Endothelial cell of umbilical vein (primary cell): ENCODE measurements around the gene POLR2H. TPM values are rescaled to one million over a fixed set of nuclear protein-coding genes. Genes with fewer than 3 reads are reported as not detected.

ENCODE experiments used
- BruUV-seq: library from RNA; stranded (reverse); fragments of 400-500 nt; replicated peaks from 2 replicates; lab custom pipeline; 2021; lab: Mats Ljungman, UMichigan
- CTCF ChIA-PET: fragments of 300-600, 350-600 bp; sonication (Branson Sonifier 250); formaldehyde crosslinking; loops from one replicate; lab custom pipeline; 2021; ENCODE audit warnings: antibody characterized with exemption, inconsistent platforms; lab: Charles Lee
- POLR2A ChIA-PET: fragments of 300-600, 350-600 bp; sonication (Branson Sonifier 250); formaldehyde crosslinking; loops from one replicate; lab custom pipeline; 2021; ENCODE audit warnings: antibody characterized with exemption, inconsistent platforms; lab: Charles Lee
- DNase-seq: peaks from one replicate; pipeline ENCODE4 v3.0.0-alpha.2; 2011; ENCODE audit warnings: low read depth, low spot score
- FAIRE-seq: peaks from 2 replicates; lab custom pipeline; 2011; peaks lifted over from hg19 to GRCh38; lab: Jason Lieb, UNC
- H2AFZ ChIP-seq: 2 replicates; pipeline ENCODE4 v1.6.0; 2012; ENCODE audit warnings: low read depth, low read length, control low read depth, inconsistent platforms
- H3K27ac ChIP-seq: 2 replicates; pipeline ENCODE4 v1.5.1; 2011; ENCODE audit warnings: low read depth, mild to moderate bottlenecking, control low read depth, low read length, moderate library complexity; ENCODE audit not compliant: insufficient read depth
- H3K27me3 ChIP-seq, 2 experiments: 2 replicates each; pipeline versions ENCODE4 v1.6.0 to v1.6.1; 2011; ENCODE audit warnings: low read length in 2 of 2, mixed read lengths in 1 of 2; ENCODE audit not compliant: control insufficient read depth in 2 of 2, insufficient read depth in 2 of 2
- H3K36me3 ChIP-seq, 2 experiments: 2 replicates in 1 of 2; 3 replicates in 1 of 2; pipeline ENCODE4 v1.5.1; 2011; ENCODE audit warnings: low read length in 2 of 2, mild to moderate bottlenecking in 1 of 2, moderate library complexity in 1 of 2; ENCODE audit not compliant: control insufficient read depth in 2 of 2, insufficient read depth in 2 of 2; ENCODE audit errors: extremely low read depth in 1 of 2
- H3K4me1 ChIP-seq: 3 replicates; pipeline ENCODE4 v1.5.1; 2011; ENCODE audit warnings: mild to moderate bottlenecking, low read length; ENCODE audit not compliant: control insufficient read depth, insufficient read depth; ENCODE audit errors: extremely low read depth
- H3K4me2 ChIP-seq: 2 replicates; pipeline ENCODE4 v1.6.1; 2011; ENCODE audit warnings: low read length, control low read depth, mixed read lengths; ENCODE audit not compliant: insufficient read depth
- H3K4me3 ChIP-seq, 3 experiments: fragments of 200-600 bp in 1 of 3; sonication (generic), shearing (Covaris generic) in 1 of 3; replicated peaks in 1 of 3; 2 replicates each; pipeline ENCODE4 v1.5.1; 2011 to 2016; ENCODE audit warnings: control low read depth in 3 of 3, low read length in 3 of 3, mild to moderate bottlenecking in 2 of 3, inconsistent platforms in 1 of 3, low read depth in 1 of 3, moderate library complexity in 1 of 3; ENCODE audit not compliant: insufficient read depth in 1 of 3
- H3K79me2 ChIP-seq: 2 replicates; pipeline ENCODE4 v1.6.0; 2012; ENCODE audit warnings: low read length, inconsistent platforms; ENCODE audit not compliant: control insufficient read depth, insufficient read depth
- H3K9ac ChIP-seq: replicated peaks from 2 replicates; pipeline ENCODE3; 2011; ENCODE audit warnings: low read length, control low read depth; ENCODE audit not compliant: insufficient read depth; ENCODE audit errors: extremely low read depth
- H3K9me1 ChIP-seq: replicated peaks from 3 replicates; pipeline ENCODE4 v1.6.0; 2011; ENCODE audit warnings: mild to moderate bottlenecking, low read length; ENCODE audit not compliant: control insufficient read depth, insufficient read depth; ENCODE audit errors: extremely low read depth
- H3K9me3 ChIP-seq: replicated peaks from 2 replicates; pipeline ENCODE4 v1.5.1; 2012; ENCODE audit warnings: low read length, inconsistent platforms; ENCODE audit not compliant: control insufficient read depth, insufficient read depth
- H4K20me1 ChIP-seq: replicated peaks from 2 replicates; pipeline ENCODE3; 2011; ENCODE audit warnings: mild to moderate bottlenecking, low read length; ENCODE audit not compliant: control insufficient read depth, insufficient read depth; ENCODE audit errors: extremely low read depth
- JUN ChIP-seq: IDR thresholded peaks from 2 replicates; pipeline ENCODE4 v1.6.1; 2011; ENCODE audit warnings: borderline replicate concordance, low read depth; ENCODE audit not compliant: insufficient read length, insufficient read depth
- dilution Hi-C: fragments of 300-500 bp; cut with MboI; formaldehyde crosslinking; loops from one replicate; pipeline ENCODE4 v1.15.0; 2019; ENCODE audit warnings: low sequenced_read_pairs; ENCODE audit not compliant: extremely low pct_ligation_motif_present
- intact Hi-C: fragments of 100-400 bp; cut with micrococcal nuclease; formaldehyde crosslinking; loops from one replicate; pipeline ENCODE4 v1.10.0; 2022
- polyA plus RNA-seq, 4 experiments: library from polyadenylated mRNA; depleted of rRNA in 3 of 4; stranded (reverse) in 3 of 4; unstranded in 1 of 4; fragments of >200 nt; gene quantifications; 2 replicates each; pipeline versions ENCODE4 v1.2.1 to v1.2.3, GENCODE V29; 2011 to 2012; ENCODE audit warnings: missing spikeins in 1 of 4
- total RNA-seq: library from RNA; stranded (reverse); gene quantifications from 2 replicates; pipeline ENCODE4 v1.2.3, GENCODE V29; 2021
- TF ChIP-seq, protein P1 (sequence below), 2 donors: IDR thresholded peaks; 1 replicate in 1 of 2; 2 replicates in 1 of 2; pipeline ENCODE4 v1.5.1; 2011; ENCODE audit warnings: low read length in 2 of 2, mild to moderate bottlenecking in 2 of 2, moderate library complexity in 2 of 2, control low read depth in 1 of 2, inconsistent platforms in 1 of 2, low read depth in 1 of 2; ENCODE audit not compliant: insufficient read depth in 1 of 2; ENCODE audit errors: extremely low read depth in 1 of 2

The POLR2H gene
- total and polyA plus RNA-seq, 2 donors (not counting 3 experiments of a cell fraction or from before 2014, with no cell fraction given), result 89.0 to 276 TPM

GRCh38 chr3:184349563-184350470 lies 11.7 kb upstream of the POLR2H start:
- H2AFZ ChIP-seq, result no peak overlapping the region
- no peaks in the 10 kb centered on the region for H3K9me1 ChIP-seq
- no peak overlapping the region for H3K9ac ChIP-seq
- DNase-seq (no peak), FAIRE-seq (no peak)
- H3K27ac ChIP-seq, result no peak overlapping the region
- H3K4me2 ChIP-seq, result no peak overlapping the region
- ChIA-PET POLR2A (no interaction called here), CTCF (no interaction called here)
- no peaks in the 10 kb centered on the region for H3K4me1 ChIP-seq
- H3K4me3 ChIP-seq, result no peak overlapping the region
- no TSS peak for BruUV-seq
- no peaks in the 10 kb centered on the region for H3K9me3 ChIP-seq
- no peaks in the 10 kb centered on the region for H3K27me3 ChIP-seq
- intact Hi-C loops, result no loop called here
- H3K36me3 ChIP-seq, result peaks cover 2 to 7% of the 10 kb centered on the region in 2 experiments
- H3K79me2 ChIP-seq, result no peaks in the 10 kb centered on the region
- TF ChIP-seq, protein P1, sequence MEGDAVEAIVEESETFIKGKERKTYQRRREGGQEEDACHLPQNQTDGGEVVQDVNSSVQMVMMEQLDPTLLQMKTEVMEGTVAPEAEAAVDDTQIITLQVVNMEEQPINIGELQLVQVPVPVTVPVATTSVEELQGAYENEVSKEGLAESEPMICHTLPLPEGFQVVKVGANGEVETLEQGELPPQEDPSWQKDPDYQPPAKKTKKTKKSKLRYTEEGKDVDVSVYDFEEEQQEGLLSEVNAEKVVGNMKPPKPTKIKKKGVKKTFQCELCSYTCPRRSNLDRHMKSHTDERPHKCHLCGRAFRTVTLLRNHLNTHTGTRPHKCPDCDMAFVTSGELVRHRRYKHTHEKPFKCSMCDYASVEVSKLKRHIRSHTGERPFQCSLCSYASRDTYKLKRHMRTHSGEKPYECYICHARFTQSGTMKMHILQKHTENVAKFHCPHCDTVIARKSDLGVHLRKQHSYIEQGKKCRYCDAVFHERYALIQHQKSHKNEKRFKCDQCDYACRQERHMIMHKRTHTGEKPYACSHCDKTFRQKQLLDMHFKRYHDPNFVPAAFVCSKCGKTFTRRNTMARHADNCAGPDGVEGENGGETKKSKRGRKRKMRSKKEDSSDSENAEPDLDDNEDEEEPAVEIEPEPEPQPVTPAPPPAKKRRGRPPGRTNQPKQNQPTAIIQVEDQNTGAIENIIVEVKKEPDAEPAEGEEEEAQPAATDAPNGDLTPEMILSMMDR (IDR thresholded peaks at IDR 0.05; ENCODE audit: extremely low read depth in 1 of 2, insufficient read depth in 1 of 2, low read depth in 1 of 2, low read length in 2 of 2), result no peak
- no peaks in the 10 kb centered on the region for H4K20me1 ChIP-seq
- dilution Hi-C loops, result no loop called here

DNA sequence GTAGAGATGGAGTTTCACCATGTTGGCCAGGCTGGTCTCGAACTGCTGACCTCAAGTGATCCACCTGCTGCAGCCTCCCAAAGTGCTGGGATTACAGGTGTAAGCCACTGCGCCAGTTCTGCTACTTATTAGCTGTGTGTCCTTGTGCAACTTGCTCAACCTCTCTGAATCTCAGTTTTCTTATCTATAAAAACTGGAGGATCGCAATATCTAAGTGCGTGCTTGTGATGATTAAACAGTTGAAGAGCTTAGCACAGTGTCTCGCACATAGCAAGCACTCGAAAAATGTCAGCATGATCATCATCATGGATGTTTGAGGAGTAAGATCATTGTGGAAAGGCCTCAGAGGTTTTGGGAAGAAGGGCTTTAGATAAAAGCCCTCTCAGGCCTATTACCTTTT lies 10.9 kb upstream of the POLR2H start:
- no peak overlapping the region for H3K27ac ChIP-seq
- FAIRE-seq, result no peak
- no peaks in the 10 kb centered on the region for H4K20me1 ChIP-seq
- dilution Hi-C loops (no loop called here), intact Hi-C loops (no loop called here)
- H3K4me2 ChIP-seq, result no peak overlapping the region
- TF ChIP-seq JUN, result no peak
- no peaks in the 10 kb centered on the region for H3K9me3 ChIP-seq
- H3K9me1 ChIP-seq, result no peaks in the 10 kb centered on the region
- DNase-seq, result no peak
- no peak overlapping the region for H2AFZ ChIP-seq
- BruUV-seq, result no TSS peak
- H3K4me3 ChIP-seq, result no peak overlapping the region
- H3K4me1 ChIP-seq, result no peaks in the 10 kb centered on the region
- ChIA-PET CTCF (no interaction called here), POLR2A (no interaction called here)
- H3K79me2 ChIP-seq, result no peaks in the 10 kb centered on the region
- H3K9ac ChIP-seq, result no peak overlapping the region
- H3K27me3 ChIP-seq, result no peaks in the 10 kb centered on the region
- H3K36me3 ChIP-seq, result peaks cover 0 to 7% of the 10 kb centered on the region in 2 experiments
